DMS114 treated with DMSO at 0.1 percent for 48 hours (cell line): ENCODE measurements around the gene GPC6.

Source experiments
- DNase-seq: peaks from one replicate; lab custom pipeline; 2025; ENCODE audit not compliant: unreplicated experiment; lab: John Stamatoyannopoulos, UW

Gene GPC6

DNA sequence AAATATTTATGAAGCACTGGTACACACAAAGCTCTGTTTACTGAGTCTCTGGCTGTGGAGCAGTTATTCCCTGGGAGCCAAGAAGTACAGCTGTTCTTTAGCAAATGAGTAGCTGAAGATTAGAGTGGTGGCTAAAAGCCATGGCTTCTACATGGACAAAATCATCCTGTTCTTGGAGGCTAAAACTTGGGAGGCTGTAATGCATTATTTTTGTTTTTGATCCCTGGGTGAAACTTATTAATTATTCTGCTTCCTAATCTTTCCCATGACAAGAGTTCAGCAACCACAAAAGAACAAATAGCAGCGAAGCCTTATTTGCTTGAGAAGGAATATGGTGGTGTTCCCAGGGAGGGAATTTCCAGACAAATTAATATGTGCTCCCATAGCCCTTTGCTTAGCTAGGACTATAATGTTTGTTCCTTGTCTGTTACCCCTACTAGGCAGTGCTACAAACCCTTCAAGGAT, 1143.4 kb downstream of the GPC6 start:
- DNase-seq, result no peak

GRCh38 chr13:94371855-94372254, 1145.2 kb downstream of the GPC6 start:
- no peak for DNase-seq

GRCh38 chr13:94382517-94382916, 1155.9 kb downstream of the GPC6 start:
- DNase-seq, result no peak

- no peak for DNase-seq
These were observed 1156.4 kb downstream of the GPC6 start for GRCh38 chr13:94382960-94383359.

GRCh38 chr13:94384231-94384905, 1157.8 kb downstream of the GPC6 start:
- no peak for DNase-seq

DNA sequence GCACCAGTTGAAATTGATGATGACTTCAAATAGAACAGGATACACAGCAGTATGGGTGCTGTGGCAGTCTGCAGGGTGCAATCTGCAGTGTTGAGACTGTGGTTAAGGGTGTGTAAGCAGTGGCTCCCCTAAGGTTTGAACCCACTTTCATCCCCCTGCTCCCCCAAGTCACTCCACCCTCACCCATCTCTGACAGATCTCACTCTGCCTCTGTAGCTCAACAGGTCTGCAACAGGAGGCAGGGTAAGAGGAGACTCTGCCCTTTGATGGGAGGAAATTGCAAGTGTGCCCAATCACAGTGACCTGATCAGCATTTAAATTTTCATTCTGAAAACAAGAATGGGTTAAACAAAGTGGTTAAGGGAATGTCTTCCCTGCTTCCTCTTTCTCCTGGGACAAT, 1160.4 kb downstream of the GPC6 start:
- DNase-seq, result no peak

GRCh38 chr13:94389604-94390351, 1163.2 kb downstream of the GPC6 start:
- DNase-seq, result no peak

DNA sequence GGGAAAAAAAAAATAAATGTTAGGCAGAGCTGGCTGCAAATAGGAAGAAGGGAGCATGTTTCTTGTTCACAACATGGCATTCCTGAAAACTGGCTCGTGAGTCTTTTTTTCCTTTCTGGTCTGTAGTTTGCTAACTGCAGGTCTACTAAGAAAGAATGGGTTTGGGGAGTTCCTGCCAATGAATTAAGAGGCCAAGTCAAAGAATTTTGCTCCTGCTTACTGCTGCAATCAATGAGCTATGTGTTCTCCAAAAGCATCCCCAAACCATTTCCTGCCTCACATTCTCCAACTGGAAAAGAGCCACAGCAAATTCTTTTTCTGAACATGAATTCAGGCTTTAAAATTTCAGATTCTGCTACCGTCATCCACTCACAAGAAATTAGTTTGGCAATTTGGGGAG, 1164.3 kb downstream of the GPC6 start:
- DNase-seq, result no peak

DNA sequence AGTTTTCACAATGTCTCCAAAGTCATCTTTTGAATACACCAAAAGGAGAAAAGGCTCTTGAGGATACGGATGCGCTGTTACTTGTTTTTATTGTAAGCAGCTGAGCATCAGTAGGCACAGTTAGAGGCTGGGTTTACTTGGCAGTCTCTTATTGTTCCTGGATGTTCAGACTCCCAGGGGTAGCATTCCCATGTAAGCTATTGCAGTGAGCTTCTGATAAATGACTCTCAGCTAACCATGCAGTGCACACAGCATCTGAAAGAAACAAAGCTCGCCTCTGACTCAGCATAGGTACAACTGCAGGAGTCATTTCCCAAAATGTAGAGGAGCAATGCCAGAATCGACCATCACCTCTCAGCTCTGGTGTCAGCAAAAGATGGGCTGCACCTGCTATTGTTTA, 1168.1 kb downstream of the GPC6 start:
- DNase-seq, result no peak

- DNase-seq, result no peak
These were observed 1169.3 kb downstream of the GPC6 start for GRCh38 chr13:94395860-94396259.

GRCh38 chr13:94399812-94400211, 1173.2 kb downstream of the GPC6 start:
- no peak for DNase-seq

DNA sequence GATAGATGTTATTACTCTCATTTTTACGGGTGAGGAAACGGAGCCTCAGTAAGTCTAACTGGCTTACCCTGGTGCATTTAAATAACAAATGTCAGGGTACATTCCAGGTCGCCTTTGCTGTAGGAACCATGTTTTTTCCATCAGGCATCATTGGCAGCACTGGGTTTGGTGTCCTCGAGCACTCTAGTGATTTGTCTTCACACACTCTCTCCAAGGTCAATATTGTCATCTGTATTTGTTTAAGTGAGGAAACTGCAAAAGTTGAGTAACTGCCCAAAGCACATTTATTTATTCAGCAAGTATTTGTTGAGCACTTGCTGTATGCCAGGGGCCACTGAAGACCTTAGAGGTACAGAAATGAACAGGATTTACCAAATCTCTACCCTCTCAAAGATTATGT, 1174.3 kb downstream of the GPC6 start:
- DNase-seq, result no peak

- DNase-seq, result no peak
These were observed 1181.9 kb downstream of the GPC6 start for GRCh38 chr13:94408314-94409036.

GRCh38 chr13:94411747-94412146, 1185.1 kb downstream of the GPC6 start:
- DNase-seq, result no peak

GRCh38 chr13:94412870-94413597, 1186.4 kb downstream of the GPC6 start:
- DNase-seq, result no peak

DNA sequence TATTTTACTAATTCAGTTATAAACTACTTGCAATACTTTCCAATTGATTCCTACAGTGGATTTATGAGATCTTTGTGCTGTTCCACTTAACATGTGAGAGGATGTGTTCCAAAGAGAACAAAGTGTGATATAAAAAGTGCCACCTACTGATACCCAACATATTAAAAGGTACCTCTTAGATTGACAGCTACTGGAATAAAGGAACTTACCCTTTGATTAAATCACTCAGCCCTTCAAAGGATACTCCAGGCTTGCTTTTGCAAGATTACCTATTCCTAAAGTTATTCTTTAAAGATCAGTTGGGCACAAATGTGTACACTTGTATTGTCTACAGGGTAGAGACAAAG, 1187.0 kb downstream of the GPC6 start:
- DNase-seq, result no peak

DNA sequence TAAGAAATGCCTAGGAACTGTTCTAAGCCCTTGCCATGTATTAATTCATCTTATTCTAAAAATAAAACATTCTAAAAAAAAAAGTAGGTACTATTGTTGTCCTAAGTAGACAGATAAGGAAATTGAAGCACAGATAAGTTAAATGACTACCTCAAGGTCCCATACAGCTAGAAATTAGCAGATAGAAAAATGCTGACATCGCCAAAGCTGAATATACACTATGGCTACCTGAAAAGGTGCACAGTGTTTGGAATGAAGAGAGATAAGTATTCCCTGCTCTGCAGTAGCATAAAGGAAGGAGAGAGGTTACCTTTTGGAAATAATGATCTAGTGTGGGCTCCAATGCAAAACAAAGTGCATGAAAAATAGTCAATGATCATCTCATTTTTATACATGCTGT, 1187.5 kb downstream of the GPC6 start:
- DNase-seq, result no peak

GRCh38 chr13:94414708-94415107, 1188.1 kb downstream of the GPC6 start:
- no peak for DNase-seq

DNA sequence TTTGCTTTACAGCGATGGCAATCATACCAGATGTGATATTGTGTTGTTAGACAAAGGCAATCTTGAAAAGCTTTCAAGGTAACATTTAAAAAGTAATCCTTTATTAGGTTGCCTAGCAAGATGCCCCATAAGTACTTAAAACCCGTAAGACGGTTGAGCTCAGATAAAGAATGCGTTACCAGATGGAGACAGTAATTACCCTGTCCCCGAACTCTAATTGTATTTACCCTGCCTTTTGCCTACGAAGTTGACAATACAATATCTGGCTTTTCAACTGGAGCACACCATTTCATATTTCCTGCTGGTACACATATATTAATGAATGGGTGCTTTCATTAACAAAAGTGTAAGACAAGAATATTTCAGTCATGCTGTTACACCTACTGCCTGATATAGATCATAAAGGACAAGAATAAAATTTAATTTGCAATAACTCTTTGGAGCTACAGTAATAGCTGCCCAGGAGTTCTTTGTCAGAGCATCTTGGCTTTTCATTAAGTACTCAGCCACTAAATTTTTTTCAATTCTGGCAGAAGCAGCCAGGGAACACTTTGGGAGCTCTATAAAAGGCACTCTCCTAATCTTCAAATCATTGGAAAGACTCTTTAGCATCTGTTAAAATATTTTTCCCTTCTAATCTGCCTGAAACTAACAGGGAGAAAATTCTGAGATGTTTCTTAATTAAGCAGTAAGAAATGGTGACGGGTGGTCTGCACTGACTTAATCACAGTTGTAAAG, 1189.1 kb downstream of the GPC6 start:
- no peak for DNase-seq

GRCh38 chr13:94416454-94417080, 1190.0 kb downstream of the GPC6 start:
- DNase-seq, result no peak
